Measurements from ENCODE around the gene CTIF. TPM values are rescaled to one million over a fixed set of nuclear protein-coding genes. Genes with fewer than 3 reads are reported as not detected.
"Not testable (repeated sequence)": the region's sequence is repeated elsewhere in the genome, so short reads cannot be mapped to it uniquely, and the experiment has no call there.

CTIF gene
- total RNA-seq, 3 donors from 2014 or later: 4.3 to 5.3 (median 4.6) TPM

- Mint-ChIP-seq H3K4me1 (ENCODE audit: low read depth) (peaks cover 8% of the 10 kb centered on the region), H3K36me3 (ENCODE audit: insufficient read depth) (no peaks in the 10 kb centered on the region), H3K4me3 (no peak overlapping the region), H3K9me3 (no peaks in the 10 kb centered on the region), H3K27me3 (ENCODE audit: low read depth) (no peaks in the 10 kb centered on the region)
- DNase-seq (no peak), ATAC-seq (no peak)
These were observed 324.7 kb downstream of the CTIF start for GRCh38 chr18:48863432-48864065.

- H3K27me3 Mint-ChIP-seq (ENCODE audit: low read depth): no peaks in the 10 kb centered on the region
- H3K4me1 Mint-ChIP-seq (ENCODE audit: low read depth): peaks cover 21% of the 10 kb centered on the region
- no peak overlapping the region for H3K4me3 Mint-ChIP-seq
- ATAC-seq: no peak
- no peaks in the 10 kb centered on the region for H3K36me3 Mint-ChIP-seq (ENCODE audit: insufficient read depth)
- no peaks in the 10 kb centered on the region for H3K9me3 Mint-ChIP-seq
- DNase-seq: no peak
These were observed 326.0 kb downstream of the CTIF start for GRCh38 chr18:48864876-48865275.

- H3K4me3 Mint-ChIP-seq: no peak overlapping the region
- no peak for ATAC-seq
- H3K27me3 Mint-ChIP-seq (ENCODE audit: low read depth): no peaks in the 10 kb centered on the region
- H3K36me3 Mint-ChIP-seq (ENCODE audit: insufficient read depth): no peaks in the 10 kb centered on the region
- no peak for DNase-seq
- H3K9me3 Mint-ChIP-seq: no peaks in the 10 kb centered on the region
- H3K4me1 Mint-ChIP-seq (ENCODE audit: low read depth): peaks cover 22% of the 10 kb centered on the region
These were observed 327.4 kb downstream of the CTIF start for GRCh38 chr18:48866028-48866733.

GRCh38 chr18:48866856-48867255 lies 328.0 kb downstream of the CTIF start:
- DNase-seq (no peak), ATAC-seq (no peak)
- peaks cover 22% of the 10 kb centered on the region for H3K4me1 Mint-ChIP-seq (ENCODE audit: low read depth)
- H3K4me3 Mint-ChIP-seq: no peak overlapping the region
- no peaks in the 10 kb centered on the region for H3K9me3 Mint-ChIP-seq
- no peaks in the 10 kb centered on the region for H3K27me3 Mint-ChIP-seq (ENCODE audit: low read depth)
- H3K36me3 Mint-ChIP-seq (ENCODE audit: insufficient read depth): no peaks in the 10 kb centered on the region

- Mint-ChIP-seq H3K27me3 (ENCODE audit: low read depth) (no peaks in the 10 kb centered on the region), H3K9me3 (no peaks in the 10 kb centered on the region), H3K4me1 (ENCODE audit: low read depth) (peaks cover 25% of the 10 kb centered on the region), H3K36me3 (ENCODE audit: insufficient read depth) (no peaks in the 10 kb centered on the region), H3K4me3 (peak overlapping the region; percentile 17)
- ATAC-seq (no peak), DNase-seq (no peak)
These were observed 329.1 kb downstream of the CTIF start for GRCh38 chr18:48867978-48868377.

- no peaks in the 10 kb centered on the region for H3K36me3 Mint-ChIP-seq (ENCODE audit: insufficient read depth)
- peaks cover 29% of the 10 kb centered on the region for H3K4me1 Mint-ChIP-seq (ENCODE audit: low read depth)
- H3K27me3 Mint-ChIP-seq (ENCODE audit: low read depth): no peaks in the 10 kb centered on the region
- peak; percentile 83 to 86 for ATAC-seq
- peak overlapping the region; percentile 39 for H3K4me3 Mint-ChIP-seq
- H3K9me3 Mint-ChIP-seq: no peaks in the 10 kb centered on the region
- DNase-seq: no peak
These were observed 329.9 kb downstream of the CTIF start for GRCh38 chr18:48868468-48869466.

GRCh38 chr18:48869591-48869990 lies 330.8 kb downstream of the CTIF start:
- DNase-seq: no peak
- no peak for ATAC-seq
- no peaks in the 10 kb centered on the region for H3K36me3 Mint-ChIP-seq (ENCODE audit: insufficient read depth)
- H3K27me3 Mint-ChIP-seq (ENCODE audit: low read depth): no peaks in the 10 kb centered on the region
- no peaks in the 10 kb centered on the region for H3K9me3 Mint-ChIP-seq
- H3K4me3 Mint-ChIP-seq: no peak overlapping the region
- H3K4me1 Mint-ChIP-seq (ENCODE audit: low read depth): peaks cover 29% of the 10 kb centered on the region

GRCh38 chr18:48870926-48871325 lies 332.1 kb downstream of the CTIF start:
- not testable (repeated sequence) for DNase-seq; H3K27me3 Mint-ChIP-seq (ENCODE audit: low read depth); H3K9me3 Mint-ChIP-seq; H3K4me3 Mint-ChIP-seq; H3K36me3 Mint-ChIP-seq (ENCODE audit: insufficient read depth); ATAC-seq
- peaks cover 29% of the 10 kb centered on the region for H3K4me1 Mint-ChIP-seq (ENCODE audit: low read depth)

GRCh38 chr18:48871391-48872166 lies 332.7 kb downstream of the CTIF start:
- no peak for ATAC-seq
- Mint-ChIP-seq H3K9me3 (no peaks in the 10 kb centered on the region), H3K4me1 (ENCODE audit: low read depth) (peaks cover 29% of the 10 kb centered on the region), H3K4me3 (no peak overlapping the region), H3K27me3 (ENCODE audit: low read depth) (no peaks in the 10 kb centered on the region), H3K36me3 (ENCODE audit: insufficient read depth) (no peaks in the 10 kb centered on the region)
- DNase-seq: no peak

GRCh38 chr18:48872234-48873145 lies 333.7 kb downstream of the CTIF start:
- no peak for DNase-seq
- Mint-ChIP-seq H3K4me3 (no peak overlapping the region), H3K27me3 (ENCODE audit: low read depth) (no peaks in the 10 kb centered on the region), H3K4me1 (ENCODE audit: low read depth) (peaks cover 29% of the 10 kb centered on the region), H3K9me3 (no peaks in the 10 kb centered on the region), H3K36me3 (ENCODE audit: insufficient read depth) (no peaks in the 10 kb centered on the region)
- ATAC-seq: no peak

GRCh38 chr18:48874233-48874632 lies 335.4 kb downstream of the CTIF start:
- Mint-ChIP-seq H3K36me3 (ENCODE audit: insufficient read depth) (no peaks in the 10 kb centered on the region), H3K9me3 (no peaks in the 10 kb centered on the region), H3K4me1 (ENCODE audit: low read depth) (peaks cover 14% of the 10 kb centered on the region), H3K4me3 (no peak overlapping the region), H3K27me3 (ENCODE audit: low read depth) (no peaks in the 10 kb centered on the region)
- no peak for DNase-seq
- ATAC-seq: no peak

GRCh38 chr18:48874701-48875162 lies 335.9 kb downstream of the CTIF start:
- no peaks in the 10 kb centered on the region for H3K36me3 Mint-ChIP-seq (ENCODE audit: insufficient read depth)
- no peaks in the 10 kb centered on the region for H3K27me3 Mint-ChIP-seq (ENCODE audit: low read depth)

More at GRCh38 chr18:48874701-48875162, 335.9 kb downstream of the CTIF start:
- peaks cover 9% of the 10 kb centered on the region for H3K4me1 Mint-ChIP-seq (ENCODE audit: low read depth)
- ATAC-seq (no peak), DNase-seq (no peak)
- no peaks in the 10 kb centered on the region for H3K9me3 Mint-ChIP-seq
- H3K4me3 Mint-ChIP-seq: no peak overlapping the region
